GM10248 (cell line): ENCODE measurements around the gene F2RL1.

Experiments used
- CTCF ChIA-PET: fragments of 300-600 bp; sonication (Branson Sonifier 250); formaldehyde crosslinking; extraction: SDS; loops from one replicate; lab custom pipeline; 2021; ENCODE audit warnings: antibody characterized with exemption; lab: Yijun Ruan, JAX
- POLR2A ChIA-PET: fragments of 350-650 bp; sonication (Branson Sonifier 250); formaldehyde crosslinking; extraction: SDS; loops from one replicate; lab custom pipeline; 2020; ENCODE audit warnings: antibody characterized with exemption; lab: Yijun Ruan, JAX
- DNase-seq: peaks from one replicate; pipeline ENCODE4 v3.0.0; 2012; ENCODE audit errors: extremely low spot score
- CTCF ChIP-seq: IDR thresholded peaks from 2 replicates; pipeline ENCODE4 v1.5.1; 2012; ENCODE audit warnings: mild to moderate bottlenecking, low read depth; ENCODE audit errors: extremely low read depth, missing control alignments, control extremely low read depth

Gene F2RL1

GRCh38 chr5:76867827-76868693 lies 49.2 kb downstream of the F2RL1 start:
- POLR2A ChIA-PET: no interaction called here
- peak; percentile 81 for TF ChIP-seq CTCF
- CTCF ChIA-PET: interaction anchor here (0.6 to 4.9 kb wide), 19 partner anchors 9 to 624 kb away, joined by 3 to 31 read pairs (median 4); partner anchors contain the start of genes AGGF1 and WDR41
- DNase-seq: peak; percentile 67

- no peak for DNase-seq
- ChIA-PET POLR2A (no interaction called here), CTCF (interaction anchor here (1.7 to 4.9 kb wide), 3 partner anchors 9 to 207 kb away, joined by 4 to 31 read pairs (median 10); no protein-coding TSS in a partner anchor)
- TF ChIP-seq CTCF: no peak
Observed at GRCh38 chr5:76870046-76870445, 51.2 kb downstream of the F2RL1 start.

- no peak for TF ChIP-seq CTCF
- CTCF ChIA-PET: no interaction called here
- peak; percentile 42 for DNase-seq
- POLR2A ChIA-PET: interaction anchor here (0.7 kb wide), 1 partner anchor 21 kb away, joined by 3 read pairs; no protein-coding TSS in a partner anchor
Observed at GRCh38 chr5:76874088-76874581, 55.3 kb downstream of the F2RL1 start.
